Endodermal cell (in vitro differentiated cells): ENCODE measurements around the gene MAP4K2. TPM values are rescaled to one million over a fixed set of nuclear protein-coding genes. Genes with fewer than 3 reads are reported as not detected.

Experiments used
- DNase-seq: peaks from one replicate; pipeline ENCODE4 v3.0.0-alpha.2; 2017
- H3K27ac ChIP-seq: 2 replicates; pipeline ENCODE4 v1.5.1; 2013; ENCODE audit warnings: mild to moderate bottlenecking, low read depth, low read length, moderate library complexity
- H3K27me3 ChIP-seq: 2 replicates; pipeline ENCODE4 v1.6.1; 2013; ENCODE audit warnings: mild to moderate bottlenecking, low read length, moderate library complexity; ENCODE audit not compliant: insufficient read depth, control insufficient read depth, poor library complexity, severe bottlenecking
- H3K36me3 ChIP-seq: 2 replicates; pipeline ENCODE4 v1.7.0; 2013; ENCODE audit warnings: mild to moderate bottlenecking, low read length, moderate library complexity; ENCODE audit not compliant: control insufficient read depth, insufficient read depth
- H3K4me1 ChIP-seq: one replicate; pipeline ENCODE4 v1.7.0; 2013; ENCODE audit warnings: low read length; ENCODE audit not compliant: control insufficient read depth, insufficient read depth
- H3K4me3 ChIP-seq: 2 replicates; pipeline ENCODE4 v1.5.1; 2013; ENCODE audit warnings: mild to moderate bottlenecking, low read length, moderate library complexity
- H3K9ac ChIP-seq: 2 replicates; pipeline ENCODE4 v1.6.1; 2013; ENCODE audit warnings: mild to moderate bottlenecking, low read length, moderate library complexity; ENCODE audit not compliant: poor library complexity, severe bottlenecking; ENCODE audit errors: extremely low read depth
- H3K9me3 ChIP-seq: 2 replicates; pipeline ENCODE4 v1.6.1; 2013; ENCODE audit warnings: mild to moderate bottlenecking, low read length, moderate library complexity; ENCODE audit not compliant: control insufficient read depth
- H3K27ac Mint-ChIP-seq: 2 replicates; pipeline ENCODE4 v1.8.0; 2020; ENCODE audit warnings: mixed read lengths
- H3K27me3 Mint-ChIP-seq: 2 replicates; pipeline ENCODE4 v1.8.0; 2021; ENCODE audit warnings: mild to moderate bottlenecking, mixed read lengths; ENCODE audit not compliant: insufficient read depth
- H3K36me3 Mint-ChIP-seq: 2 replicates; pipeline ENCODE4 v1.8.0; 2020; ENCODE audit warnings: low read depth, mixed read lengths
- H3K4me1 Mint-ChIP-seq: 2 replicates; pipeline ENCODE4 v1.8.0; 2020; ENCODE audit warnings: mixed read lengths
- H3K4me3 Mint-ChIP-seq: 2 replicates; pipeline ENCODE4 v1.8.0; 2020; ENCODE audit warnings: mild to moderate bottlenecking, moderate library complexity, mixed read lengths
- H3K9me3 Mint-ChIP-seq: 2 replicates; pipeline ENCODE4 v1.8.0; 2020; ENCODE audit warnings: mild to moderate bottlenecking, mixed read lengths
- CTCF ChIP-seq: fragments of 200-600 bp; sonication (generic); conservative IDR thresholded peaks from 2 replicates; pipeline ENCODE4 v1.5.0; 2021; ENCODE audit warnings: antibody characterized with exemption, mild to moderate bottlenecking
- WGBS, 2 experiments: methylation state at CpG; one replicate each; pipeline versions ENCODE4 v1.1.5 to v1.1.7; 2013; ENCODE audit warnings: missing lambda C conversion rate in 2 of 2, mixed read lengths in 1 of 2; ENCODE audit not compliant: insufficient coverage in 1 of 2, insufficient read length in 1 of 2; 5-methylcytosine and 5-hydroxymethylcytosine counted together
- total RNA-seq, 2 donors: library from RNA; stranded (reverse); fragmentation: NEBNext Ultra II Directional in 1 of 2; extraction: Animal tissue kit (Norgen Biotek cat#: 25700) in 1 of 2; gene quantifications; 2 replicates in 1 of 2; 3 replicates in 1 of 2; pipeline ENCODE4 v1.2.1, GENCODE V29; 2021

MAP4K2 gene
- total RNA-seq, 2 donors from 2014 or later, result 24.7 to 32.4 TPM

DNA sequence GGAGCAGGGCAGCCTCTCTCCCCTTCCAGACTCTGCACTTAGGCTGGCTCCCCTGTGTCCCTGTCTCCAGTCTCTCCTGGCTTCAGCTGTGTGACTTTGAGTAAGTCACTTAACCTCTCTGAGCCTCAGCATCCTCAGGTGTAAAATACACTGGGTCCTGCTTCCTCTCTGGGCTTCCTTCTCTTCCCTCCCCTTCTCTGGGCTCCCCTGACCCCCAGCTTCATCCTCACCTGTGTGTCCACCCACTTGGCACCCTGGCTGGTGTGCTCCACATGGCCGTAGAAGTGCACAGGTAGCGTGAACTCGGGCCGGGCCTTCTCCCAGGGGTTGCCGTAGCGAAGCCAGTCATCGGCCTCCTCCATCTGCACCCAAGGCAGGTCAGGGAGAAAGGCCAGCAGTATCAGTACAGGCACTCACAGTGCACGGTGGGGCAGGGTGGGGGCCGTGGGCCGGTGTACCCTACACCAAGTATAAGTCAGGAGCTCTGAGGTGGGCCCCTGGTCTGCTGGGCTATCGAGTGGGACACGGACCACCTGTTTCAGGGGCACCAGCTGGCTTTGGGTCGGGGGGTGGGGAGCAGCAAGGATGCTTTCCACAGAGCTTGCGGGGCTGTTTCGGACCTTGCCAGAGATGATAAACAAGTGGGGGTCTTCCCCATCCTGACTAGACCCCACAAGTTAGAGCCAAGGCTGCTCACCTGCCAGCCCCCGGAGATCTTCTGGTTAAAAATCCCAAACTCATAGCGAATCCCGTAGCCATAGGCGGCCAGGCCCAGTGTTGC lies 45.3 kb downstream of the MAP4K2 start:
- DNase-seq, result peak; percentile 40
- peaks cover 8% of the 10 kb centered on the region for H3K36me3 Mint-ChIP-seq
- no peak overlapping the region for H3K4me3 Mint-ChIP-seq
- H3K9me3 Mint-ChIP-seq, result no peaks in the 10 kb centered on the region
- H3K4me1 Mint-ChIP-seq, result peaks cover 17% of the 10 kb centered on the region
- peaks cover 7% of the 10 kb centered on the region for H3K36me3 ChIP-seq
- 86 to 89% methylated on average over 14 to 19 of the region's 19 CpGs for WGBS, 2 experiments
- H3K4me3 ChIP-seq, result no peak overlapping the region
- no peak overlapping the region for H3K27ac Mint-ChIP-seq
- H3K9me3 ChIP-seq, result no peaks in the 10 kb centered on the region
- peaks cover 3% of the 10 kb centered on the region for H3K4me1 ChIP-seq
- TF ChIP-seq CTCF, result no peak
- no peak overlapping the region for H3K27ac ChIP-seq
- H3K27me3 Mint-ChIP-seq, result no peaks in the 10 kb centered on the region
- H3K27me3 ChIP-seq, result no peaks in the 10 kb centered on the region
- H3K9ac ChIP-seq, result no peak overlapping the region

DNA sequence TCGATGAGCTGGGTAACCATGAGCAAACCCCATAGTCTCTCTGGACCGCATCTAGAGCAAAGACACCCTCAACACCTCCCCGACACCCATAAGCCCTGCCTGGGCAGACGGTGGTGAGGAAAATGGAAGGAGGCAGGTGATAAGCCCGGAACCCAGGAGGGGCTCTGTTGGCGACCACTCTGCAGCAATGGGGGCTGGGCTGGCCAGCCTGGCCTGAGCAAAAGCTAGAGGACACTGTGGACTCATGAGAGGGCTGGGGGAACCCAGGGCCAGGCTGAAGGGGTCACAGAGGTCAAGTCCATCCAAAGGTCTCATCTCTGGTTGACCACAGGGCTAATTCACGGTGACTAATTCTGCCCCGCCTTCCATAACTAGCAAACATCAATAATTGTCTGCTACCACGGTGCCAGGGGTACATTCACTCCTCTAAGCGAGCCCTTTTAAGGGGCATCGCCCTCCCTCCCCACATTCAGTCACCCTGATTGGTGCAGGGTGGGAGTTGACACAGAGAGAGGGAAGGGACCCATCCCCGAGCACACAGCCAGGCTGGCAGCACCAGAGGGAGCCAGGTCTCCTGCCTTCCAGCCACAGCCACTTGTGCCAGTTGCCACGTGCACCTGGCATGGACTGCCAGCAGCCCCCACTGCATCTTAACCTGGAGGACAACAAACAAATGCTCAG lies 47.2 kb downstream of the MAP4K2 start:
- no peak overlapping the region for H3K4me3 Mint-ChIP-seq

More for the DNA sequence above, 47.2 kb downstream of the MAP4K2 start:
- WGBS, 2 experiments, result 92 to 97% methylated on average over 3 to 13 of the region's 13 CpGs
- Histone ChIP-seq H3K27me3 (no peaks in the 10 kb centered on the region), H3K9me3 (no peaks in the 10 kb centered on the region), H3K36me3 (no peaks in the 10 kb centered on the region), H3K4me1 (peaks cover 3% of the 10 kb centered on the region), H3K4me3 (no peak overlapping the region), H3K9ac (no peak overlapping the region), H3K27ac (no peak overlapping the region)
- no peaks in the 10 kb centered on the region for H3K27me3 Mint-ChIP-seq
- H3K27ac Mint-ChIP-seq, result no peak overlapping the region
- peaks cover 10% of the 10 kb centered on the region for H3K4me1 Mint-ChIP-seq
- DNase-seq, result peak; percentile 41
- H3K36me3 Mint-ChIP-seq, result no peaks in the 10 kb centered on the region
- no peaks in the 10 kb centered on the region for H3K9me3 Mint-ChIP-seq
- no peak for TF ChIP-seq CTCF
